Jurkat, Clone E6-1 (cell line): ENCODE data around the gene LMF2.

Experiments
- DNase-seq: peaks from one replicate; pipeline ENCODE4 v3.0.0-alpha.2; 2011; ENCODE audit warnings: low read depth, low spot score
- H3K4me3 ChIP-seq: 2 replicates; pipeline ENCODE4 v1.5.1; 2011; ENCODE audit warnings: mild to moderate bottlenecking, low read length, control low read depth, moderate library complexity

The LMF2 gene

GRCh38 chr22:50486561-50487289 is 20.8 kb downstream of the LMF2 start, which contains the start of gene MIOX:
TSS of gene MIOX (plus strand) at chr22:50486859. CDS start at chr22:50486898, 39 bp downstream.
- no peak for DNase-seq
- no peak within 1 kb of the TSS for H3K4me3 ChIP-seq

DNA sequence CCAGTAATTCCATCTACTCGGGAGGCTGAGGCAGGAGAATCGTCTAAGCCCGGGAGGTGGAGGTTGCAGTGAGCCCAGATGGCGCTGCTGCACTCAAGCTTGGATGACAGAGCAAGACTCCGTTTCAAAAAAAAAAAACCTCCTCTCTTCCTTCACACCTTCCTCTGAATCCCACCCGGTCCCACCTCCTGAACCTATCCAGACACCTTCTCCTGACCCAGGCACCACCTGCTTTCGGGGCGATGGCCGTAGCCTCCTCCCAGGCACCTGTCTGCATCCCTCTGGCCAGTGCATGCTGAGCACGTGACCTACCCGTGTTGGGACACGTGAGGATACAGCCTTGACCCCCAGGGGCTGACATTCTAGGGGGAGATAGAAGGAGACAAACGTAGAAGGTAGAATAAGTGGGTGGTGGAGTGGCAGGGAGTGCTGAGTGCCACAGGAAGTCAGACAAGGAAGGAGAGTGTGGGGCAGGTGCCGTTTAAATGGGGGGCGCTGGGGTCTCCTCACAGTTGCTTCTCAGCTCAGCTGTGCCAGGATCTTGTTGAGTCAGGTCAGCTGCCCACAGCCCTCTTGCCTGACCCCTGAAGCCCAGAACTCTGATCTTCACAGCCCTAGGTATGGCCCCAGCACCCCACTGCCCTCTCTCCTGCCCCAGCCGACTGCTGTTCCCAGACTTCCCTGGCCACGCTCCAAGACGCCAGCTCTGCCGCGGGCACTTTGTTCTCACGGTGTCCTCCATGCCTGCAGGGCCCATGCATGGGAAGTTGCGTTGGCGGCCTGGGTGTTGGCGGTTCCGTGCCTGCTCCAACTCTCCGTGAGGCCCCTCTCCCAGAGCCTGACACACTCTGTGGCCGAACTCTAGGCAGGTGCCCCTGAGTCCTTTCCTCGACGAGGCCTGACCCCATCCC is 22.0 kb downstream of the LMF2 start:
- no peak for DNase-seq
- H3K4me3 ChIP-seq: no peak overlapping the region

- no peak for DNase-seq
- H3K4me3 ChIP-seq: no peak overlapping the region
Observed at GRCh38 chr22:50483977-50484853, 23.3 kb downstream of the LMF2 start.

DNA sequence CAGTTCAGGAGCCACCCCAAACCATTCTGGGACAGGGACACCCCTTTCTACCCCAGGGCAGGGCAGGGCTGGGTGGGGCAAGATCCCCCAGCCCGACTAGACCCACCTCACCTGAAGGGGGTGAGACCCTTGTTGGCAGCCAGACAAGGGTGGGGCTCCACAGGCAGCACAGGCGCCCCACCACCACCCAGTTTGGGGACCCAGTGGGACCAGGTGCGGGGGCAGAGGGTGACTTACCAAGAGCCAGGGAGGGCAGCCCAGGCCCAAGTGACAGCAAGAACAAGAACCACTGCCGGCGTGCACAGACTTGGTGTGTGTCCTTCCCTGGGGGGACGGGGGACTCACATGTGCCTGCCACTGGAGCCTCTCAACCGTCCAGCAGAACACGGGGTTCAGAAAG is 23.9 kb downstream of the LMF2 start:
- no peak for DNase-seq

GRCh38 chr22:50483106-50483505 is 24.4 kb downstream of the LMF2 start:
- H3K4me3 ChIP-seq: no peak overlapping the region

More for the DNA sequence above, 23.9 kb downstream of the LMF2 start:
- no peak overlapping the region for H3K4me3 ChIP-seq

DNA sequence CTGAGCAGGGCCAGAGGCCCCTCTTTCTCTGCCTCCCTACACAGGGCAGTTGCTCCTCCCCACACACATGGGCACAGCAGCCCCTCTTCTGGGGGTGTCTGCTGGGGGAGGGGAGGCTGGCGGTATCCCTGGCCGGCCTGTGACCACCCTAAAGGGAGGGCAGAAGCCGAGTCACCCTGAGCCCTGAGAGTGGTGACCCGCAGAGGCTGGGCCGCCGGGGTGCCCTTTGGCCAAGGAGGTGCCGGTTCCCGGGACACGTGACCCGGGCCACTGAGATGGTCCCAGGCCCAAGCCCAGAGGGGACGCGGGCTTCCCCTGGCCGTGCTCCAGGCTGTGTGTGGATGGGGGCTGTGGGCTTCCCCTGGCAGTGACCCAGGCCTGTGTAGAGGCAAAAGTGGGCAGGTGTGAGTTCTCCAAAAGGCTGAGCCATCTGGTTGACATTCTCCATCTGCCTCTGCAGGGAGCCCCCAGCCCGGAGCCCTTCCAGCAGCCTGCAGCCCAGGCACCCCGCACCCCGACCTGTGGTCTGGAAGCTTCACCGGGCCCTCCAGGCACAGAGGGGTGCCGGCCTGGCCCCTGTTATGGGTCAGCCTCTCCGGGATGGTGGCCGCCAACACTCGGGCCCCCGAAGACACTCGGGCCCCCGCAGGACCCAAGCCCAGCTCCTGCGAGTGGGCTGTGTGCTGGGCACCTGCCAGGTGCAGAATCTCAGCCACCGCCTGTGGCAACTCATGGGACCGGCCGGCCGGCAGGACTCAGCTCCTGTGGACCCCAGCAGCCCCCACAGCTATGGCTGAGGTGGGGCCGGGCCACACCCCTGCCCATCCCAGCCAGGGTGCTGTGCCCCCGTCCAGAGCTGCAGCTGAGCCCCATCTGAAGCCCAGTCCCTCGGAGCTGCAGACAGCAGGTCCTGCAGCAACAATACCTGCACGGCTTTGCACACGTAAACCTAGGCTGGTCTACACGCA is 25.1 kb downstream of the LMF2 start:
- DNase-seq: no peak
- H3K4me3 ChIP-seq: peak overlapping the region; percentile 47

More at GRCh38 chr22:50483106-50483505, 24.4 kb downstream of the LMF2 start:
- DNase-seq: no peak

- peak within 1 kb of the TSS; percentile 47 for H3K4me3 ChIP-seq
- DNase-seq: no peak
Observed at GRCh38 chr22:50481440-50482106, 25.9 kb downstream of the LMF2 start, which contains the start of gene ADM2. TSS of gene ADM2 (plus strand) at chr22:50481543. CDS start at chr22:50481848, 305 bp downstream.

DNA sequence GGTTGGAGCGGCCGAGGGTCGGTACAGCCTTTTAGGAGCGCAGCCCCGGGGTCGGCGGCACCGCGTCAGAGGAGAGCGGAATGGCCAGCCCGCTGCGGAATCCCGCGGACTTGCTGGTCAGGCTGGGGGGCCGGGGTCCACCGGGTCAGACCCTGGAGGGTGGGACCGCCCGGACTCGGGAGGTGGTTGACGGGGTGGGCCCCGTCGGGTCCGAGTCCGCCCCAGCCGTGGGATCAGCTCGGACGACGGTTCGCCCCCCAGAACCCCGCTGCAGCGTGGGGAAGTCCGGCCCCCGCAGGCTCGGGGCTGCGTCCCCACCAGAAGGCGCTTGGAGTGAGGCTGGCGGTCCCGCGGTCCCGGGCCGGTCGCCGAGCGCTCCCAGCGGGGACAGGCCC is 26.5 kb downstream of the LMF2 start:
- peak overlapping the region; percentile 47; the same call in 1 of the 2 replicates for H3K4me3 ChIP-seq
- DNase-seq: no peak

DNA sequence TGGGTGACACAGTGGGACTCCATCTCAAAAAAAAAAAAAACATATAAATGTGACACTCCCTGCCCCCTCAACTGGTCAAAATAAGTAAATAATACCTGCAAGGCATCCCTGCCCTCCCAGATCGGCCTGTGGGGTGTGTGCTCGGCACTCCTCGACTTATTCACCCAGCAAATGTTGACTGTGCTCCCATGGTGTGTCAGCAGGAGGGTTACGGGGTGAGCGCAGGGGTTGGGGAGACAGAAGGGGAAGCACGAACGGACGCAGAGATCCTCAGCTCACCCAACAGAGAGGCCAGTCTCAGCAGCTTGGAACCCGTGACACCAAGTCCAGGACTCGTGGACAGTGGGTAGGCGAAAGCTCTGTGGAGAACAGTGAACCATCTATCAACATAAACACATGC is 27.8 kb downstream of the LMF2 start:
- DNase-seq: no peak
- no peak overlapping the region for H3K4me3 ChIP-seq

DNA sequence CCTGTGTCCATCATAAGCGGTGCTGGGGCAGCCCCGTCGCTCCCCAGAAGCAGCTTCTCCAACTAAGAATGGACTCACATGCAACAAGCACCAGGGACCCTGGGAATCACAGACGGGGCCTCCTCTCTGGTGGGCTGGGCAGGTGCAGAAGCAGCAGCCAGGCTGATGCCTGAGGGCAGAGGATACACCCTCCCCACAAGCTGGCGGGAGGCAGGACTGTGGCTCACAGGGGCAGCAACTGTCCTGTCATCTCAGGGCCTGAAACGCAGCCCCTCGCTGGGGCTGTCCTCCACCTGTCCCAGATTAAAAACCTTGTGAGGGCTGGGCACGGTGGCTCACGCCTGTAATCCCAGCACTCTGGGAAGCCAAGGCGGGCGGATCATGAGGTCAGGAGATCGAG is 29.6 kb downstream of the LMF2 start:
- DNase-seq: no peak
- H3K4me3 ChIP-seq: no peak overlapping the region

DNA sequence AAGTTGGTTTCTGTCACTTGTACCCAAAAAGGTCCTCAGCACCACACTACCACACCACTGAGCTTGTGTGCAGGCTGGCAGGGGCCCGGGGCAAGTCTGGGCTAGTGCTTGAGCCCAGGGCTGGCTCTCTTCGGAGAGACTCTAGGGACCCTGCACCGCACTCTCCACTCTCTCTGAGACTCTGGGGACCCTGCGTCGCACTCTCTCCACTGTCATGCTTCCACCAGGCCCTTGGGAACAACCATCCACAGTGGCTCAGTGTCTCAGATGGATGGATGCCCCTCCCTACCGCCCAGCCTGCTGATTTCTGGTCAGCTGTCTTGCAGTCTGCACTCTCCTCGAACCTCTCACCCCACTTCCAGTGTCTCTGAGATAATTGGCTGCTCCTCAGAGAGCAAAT is 30.6 kb downstream of the LMF2 start:
- DNase-seq: no peak
- no peak overlapping the region for H3K4me3 ChIP-seq

- peak overlapping the region; percentile 60; the same call in 1 of the 2 replicates for H3K4me3 ChIP-seq
- DNase-seq: no peak
Observed at GRCh38 chr22:50475652-50476002, 31.9 kb downstream of the LMF2 start.

DNA sequence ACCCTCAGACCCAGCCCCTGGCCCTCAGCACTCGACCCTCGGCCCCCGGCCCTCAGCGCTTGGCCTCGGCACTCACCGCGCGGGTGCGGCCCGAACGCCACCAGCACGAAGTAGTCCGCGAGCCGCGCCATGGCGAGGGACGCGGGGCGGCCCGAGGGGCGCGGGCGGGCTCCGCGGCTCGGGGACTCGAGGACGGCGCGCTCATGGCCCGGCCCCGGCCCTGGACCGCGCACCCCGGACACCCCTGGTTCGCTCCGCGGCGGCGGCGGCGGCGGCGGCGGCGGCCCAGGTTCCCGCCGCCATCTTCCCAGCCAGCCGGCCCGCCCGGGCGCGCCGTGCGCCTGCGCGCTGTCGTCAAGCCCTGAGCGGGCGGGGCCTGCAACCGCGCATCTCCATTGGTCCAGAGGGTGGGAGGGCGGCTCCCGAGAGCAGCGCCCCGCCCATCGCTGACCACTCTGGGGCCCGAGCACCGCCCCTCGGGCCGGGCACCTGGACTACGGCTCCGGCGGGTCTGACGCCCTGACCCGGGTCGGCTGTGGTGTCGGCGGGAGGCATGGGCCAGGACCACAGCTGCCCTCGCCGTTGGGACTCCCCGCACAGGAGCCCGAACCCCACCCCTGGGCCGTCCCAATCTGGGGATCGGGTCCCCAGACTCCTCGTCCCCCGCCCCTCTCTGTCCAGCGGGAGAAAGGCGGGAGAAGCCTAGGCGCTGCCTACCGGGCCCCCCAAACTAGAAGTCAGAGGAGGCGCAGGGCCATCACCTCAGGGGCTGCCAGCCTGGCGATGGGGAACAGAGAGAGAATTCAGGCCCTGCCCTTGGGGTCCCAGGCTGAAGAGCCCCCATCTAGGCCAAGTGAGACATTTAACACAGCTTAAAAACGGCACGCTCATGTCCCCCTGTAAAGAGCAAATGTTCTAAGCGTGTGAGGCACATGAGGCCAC is 32.5 kb downstream of the LMF2 start, which contains the start of gene SBF1:
SBF1 (minus strand) TSS at position 326 of the 942 bp plus-strand sequence; CDS start at position 131, 195 bp downstream.
- DNase-seq: peak; percentile 65
- H3K4me3 ChIP-seq: peak within 1 kb of the TSS; percentile 73

- H3K4me3 ChIP-seq: peak overlapping the region; percentile 73
- no peak for DNase-seq
Observed at GRCh38 chr22:50473855-50474671, 33.4 kb downstream of the LMF2 start.

DNA sequence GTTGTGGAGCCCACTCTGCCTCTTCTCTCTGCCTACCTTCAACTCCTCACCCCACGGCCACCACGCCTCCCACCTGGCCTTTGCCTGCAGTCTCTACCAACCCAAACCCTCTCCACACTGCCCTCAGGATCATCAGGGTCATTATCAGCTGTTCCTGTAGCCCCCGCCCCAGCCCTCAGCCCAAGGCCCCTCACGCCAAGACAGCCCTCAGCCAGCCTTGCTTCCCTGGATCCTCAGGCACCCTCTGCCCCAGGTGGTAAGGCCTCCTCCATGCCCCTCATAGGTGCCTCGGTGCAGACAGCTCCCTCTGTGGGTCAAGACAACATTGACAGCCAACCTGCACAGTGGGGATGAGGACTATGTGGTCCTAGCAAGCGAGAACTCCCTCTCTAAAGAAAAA is 34.4 kb downstream of the LMF2 start:
- H3K4me3 ChIP-seq: peak overlapping the region; percentile 73
- peak; percentile 54 for DNase-seq

DNA sequence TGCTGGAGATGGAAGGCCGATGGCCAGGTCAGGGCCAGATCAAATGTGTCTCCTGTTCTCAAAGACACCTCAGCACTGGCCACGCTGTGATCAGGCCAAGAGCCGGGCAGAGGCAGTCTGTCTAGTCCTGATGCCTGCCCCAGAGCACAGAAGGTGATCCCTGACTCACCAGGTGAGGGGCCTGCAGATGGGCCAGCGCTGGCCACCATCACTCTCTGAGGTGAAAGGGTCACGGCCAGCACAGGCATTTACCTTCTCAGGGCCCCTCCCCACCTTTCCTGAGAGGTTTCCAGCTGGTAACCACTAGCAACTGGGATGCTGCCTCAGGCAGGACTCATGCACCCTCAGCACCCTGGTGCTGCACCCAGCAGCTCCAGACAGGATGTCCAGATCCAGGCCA is 35.5 kb downstream of the LMF2 start:
- DNase-seq: no peak
- H3K4me3 ChIP-seq: no peak overlapping the region
